Fibroblast of skin of right biceps (primary cell): Measurements from ENCODE around the gene EPS15.
"Not testable (repeated sequence)": the region's sequence is repeated elsewhere in the genome, so short reads cannot be mapped to it uniquely, and the experiment has no call there.

Source experiments
- DNase-seq: peaks from one replicate; pipeline ENCODE4 v3.0.0-alpha.2; 2013

EPS15 gene

GRCh38 chr1:51463561-51463960, 55.5 kb downstream of the EPS15 start:
- DNase-seq, result no peak

DNA sequence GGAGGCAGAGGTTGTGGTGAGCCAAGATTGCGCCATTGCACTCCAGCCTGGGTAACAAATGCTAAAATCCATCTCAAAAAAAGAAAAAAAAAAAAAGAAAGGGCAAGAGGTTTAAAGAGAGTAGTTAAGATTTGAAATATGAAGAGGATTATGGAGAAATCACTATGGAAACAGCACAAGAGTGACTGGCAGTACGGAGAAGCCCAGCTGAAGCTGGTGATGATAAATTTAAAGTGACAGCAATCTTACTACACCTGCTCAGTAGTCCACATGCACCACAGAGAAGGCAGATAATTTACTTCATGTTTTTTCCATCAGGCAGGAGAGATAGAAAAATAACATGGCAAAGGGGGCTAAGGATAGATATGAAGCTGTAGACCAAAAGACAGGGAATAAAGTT, 56.8 kb downstream of the EPS15 start:
- DNase-seq, result not testable (repeated sequence)

GRCh38 chr1:51454554-51454953, 64.5 kb downstream of the EPS15 start:
- DNase-seq, result no peak

GRCh38 chr1:51453010-51453409, 66.1 kb downstream of the EPS15 start:
- DNase-seq, result no peak

DNA sequence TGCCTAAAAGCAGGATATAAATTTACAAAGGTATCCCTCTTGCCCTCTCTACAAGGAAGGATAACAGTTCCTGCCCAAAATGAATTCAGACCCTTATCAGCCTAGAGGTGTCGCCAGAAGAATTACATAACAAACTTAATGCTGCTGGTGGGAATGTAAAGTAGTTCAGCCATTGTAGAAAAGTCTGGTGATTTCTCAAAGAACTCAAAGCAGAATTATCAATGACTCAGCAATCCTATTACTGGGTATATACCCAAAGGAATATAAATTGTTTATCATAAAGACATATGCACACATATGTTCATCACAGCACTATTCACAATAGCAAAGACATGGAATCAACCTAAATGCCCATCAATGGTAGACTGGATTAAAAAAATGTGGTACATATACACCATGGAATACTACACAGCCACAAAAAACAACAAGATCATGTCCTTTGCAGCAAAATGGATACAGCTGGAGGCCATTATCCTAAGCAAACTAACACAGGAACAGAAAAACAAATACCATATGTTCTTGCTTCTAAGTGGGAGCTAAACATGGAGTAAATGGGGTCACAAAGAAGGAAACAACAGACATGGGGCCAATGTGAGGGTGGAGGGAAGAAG, 70.1 kb downstream of the EPS15 start:
- not testable (repeated sequence) for DNase-seq

GRCh38 chr1:51445351-51446090, 73.5 kb downstream of the EPS15 start:
- DNase-seq, result no peak

- DNase-seq, result no peak
These were observed 74.4 kb downstream of the EPS15 start for GRCh38 chr1:51444534-51445192.

- no peak for DNase-seq
These were observed 75.0 kb downstream of the EPS15 start for GRCh38 chr1:51444096-51444495.

GRCh38 chr1:51443555-51443954, 75.5 kb downstream of the EPS15 start:
- DNase-seq, result no peak

DNA sequence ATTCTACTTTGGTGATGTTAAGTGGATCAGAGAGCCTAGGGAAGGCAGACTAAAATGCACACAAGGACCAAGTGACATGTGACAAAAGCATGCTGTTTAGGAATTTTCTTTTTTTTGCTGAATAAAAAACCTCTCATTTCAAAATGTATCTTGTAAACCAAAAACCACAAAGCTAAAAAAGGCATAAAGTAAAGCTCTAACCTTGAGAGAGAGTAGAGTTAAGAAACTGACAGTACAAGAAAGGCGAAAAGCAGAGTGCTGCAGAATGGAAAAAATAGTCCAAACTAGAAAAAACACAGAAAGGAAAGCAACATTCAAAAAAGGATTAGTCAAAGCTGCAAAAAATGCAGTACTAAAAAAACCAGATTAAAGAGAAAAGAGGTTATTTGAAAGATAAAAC, 76.5 kb downstream of the EPS15 start:
- no peak for DNase-seq

GRCh38 chr1:51442198-51442597, 76.9 kb downstream of the EPS15 start:
- DNase-seq, result no peak

DNA sequence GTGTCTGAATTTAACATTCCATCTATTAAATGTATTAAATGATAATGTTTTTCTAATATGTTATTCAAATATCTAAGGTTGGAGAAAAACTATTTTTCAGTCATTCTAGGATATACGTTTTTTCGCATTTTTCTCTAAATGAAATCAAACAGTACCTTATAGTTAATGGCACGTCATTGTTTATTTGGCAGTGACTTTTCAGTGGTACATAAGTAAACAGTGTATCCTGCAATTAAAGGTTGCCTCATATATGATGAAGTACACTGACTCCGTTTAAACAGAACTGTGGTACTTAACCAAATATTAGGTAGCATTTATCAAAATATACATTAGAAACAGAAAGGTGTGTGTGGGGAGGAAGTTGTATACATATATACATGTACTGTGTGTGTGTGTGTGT, 79.2 kb downstream of the EPS15 start:
- DNase-seq, result no peak

GRCh38 chr1:51439053-51439452, 80.0 kb downstream of the EPS15 start:
- DNase-seq, result no peak

- DNase-seq, result not testable (repeated sequence)
These were observed 81.7 kb downstream of the EPS15 start for GRCh38 chr1:51437391-51437790.

- DNase-seq, result no peak
These were observed 83.2 kb downstream of the EPS15 start for GRCh38 chr1:51435878-51436277.

GRCh38 chr1:51433972-51434510, 85.0 kb downstream of the EPS15 start:
- no peak for DNase-seq

DNA sequence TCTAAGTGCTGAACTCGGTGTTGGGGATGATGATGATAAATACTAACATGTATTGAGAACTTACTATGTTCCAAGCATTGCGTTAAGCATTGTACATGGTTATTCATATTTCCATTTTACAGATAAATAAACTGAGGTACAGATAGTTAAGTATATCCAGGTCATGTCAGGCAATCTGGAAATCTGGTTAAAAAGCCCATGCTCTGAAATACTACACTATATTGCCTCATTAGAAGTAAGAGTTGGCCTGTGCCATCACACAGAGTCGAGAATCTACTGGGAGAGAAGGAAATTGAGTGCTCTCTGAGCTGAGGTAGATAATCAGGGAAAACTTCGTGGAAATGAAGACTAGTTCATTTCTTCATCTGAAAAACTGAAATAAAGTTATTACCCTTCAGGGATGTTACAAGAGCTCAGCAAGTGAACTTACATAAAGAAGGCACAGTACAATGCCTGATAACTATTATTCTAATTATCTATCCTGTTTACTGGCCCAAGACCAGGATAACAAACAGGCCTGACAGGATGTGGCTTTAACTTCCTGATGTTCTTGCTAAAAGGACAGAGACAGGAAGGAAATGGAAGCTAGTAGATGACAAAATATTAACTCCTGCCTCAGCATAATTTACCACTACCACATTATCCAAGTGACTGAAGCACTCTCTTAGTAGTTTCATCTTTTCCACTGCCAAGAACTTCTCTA, 85.6 kb downstream of the EPS15 start:
- peak; percentile 5 for DNase-seq

GRCh38 chr1:51432146-51432545, 86.9 kb downstream of the EPS15 start:
- no peak for DNase-seq

DNA sequence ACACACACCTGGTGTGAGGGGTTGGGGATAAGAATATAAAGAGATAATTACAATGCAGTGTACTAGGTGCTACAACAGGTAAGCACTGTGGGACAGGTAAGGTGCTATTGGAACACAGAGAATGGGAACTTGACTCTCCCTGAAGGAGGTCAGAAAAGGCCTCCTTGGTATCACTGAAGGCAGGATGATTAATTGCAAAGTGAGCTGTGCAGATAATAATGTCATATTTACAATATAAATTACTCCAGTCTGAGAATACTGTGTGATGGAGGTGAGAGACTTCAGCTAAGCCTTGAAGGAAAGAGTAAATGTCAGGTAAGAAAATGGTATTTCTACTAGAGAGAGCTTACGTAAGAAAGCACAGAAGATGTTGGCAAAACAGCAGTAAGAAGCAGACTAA, 91.6 kb downstream of the EPS15 start:
- DNase-seq, result no peak

- DNase-seq, result no peak
These were observed 93.1 kb downstream of the EPS15 start for GRCh38 chr1:51425955-51426354.

- no peak for DNase-seq
These were observed 93.8 kb downstream of the EPS15 start for GRCh38 chr1:51425273-51425672.

DNA sequence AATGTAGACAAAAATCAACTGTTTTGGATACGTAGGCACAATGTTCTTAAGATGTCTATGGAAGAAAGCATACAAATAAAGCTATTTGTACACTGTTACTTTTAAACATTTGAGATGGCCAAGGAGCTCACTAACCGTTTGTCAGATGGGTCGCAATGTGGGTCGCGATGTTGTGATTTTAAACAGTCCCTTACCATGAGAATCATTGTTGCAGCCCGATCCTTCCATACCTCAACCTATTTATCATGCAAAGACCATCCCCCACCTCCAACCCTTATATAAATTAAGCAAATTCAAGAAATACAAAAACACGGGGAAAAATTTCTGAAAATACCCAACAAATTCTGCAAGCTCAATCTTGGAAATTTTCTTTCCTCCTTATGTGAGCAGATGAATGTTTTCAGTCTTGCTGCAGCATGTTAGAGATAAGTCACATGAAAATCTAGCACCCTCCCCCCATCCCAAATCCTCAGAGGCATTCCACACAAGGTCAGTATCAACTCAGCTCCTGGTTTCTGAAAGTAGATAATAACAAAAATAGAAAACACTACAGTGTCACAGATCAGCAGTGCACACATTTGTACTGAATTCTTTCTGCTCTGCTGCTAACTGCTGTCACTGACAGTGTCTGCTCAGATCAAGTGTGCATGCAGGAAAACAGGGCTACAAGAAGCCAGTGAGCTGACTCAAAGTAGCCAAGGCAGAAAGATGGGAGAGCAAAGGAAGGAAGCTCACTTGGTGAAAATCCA, 95.8 kb downstream of the EPS15 start:
- peak; percentile 45 for DNase-seq
